ENCODE measurements around the gene CSK. TPM values are rescaled to one million over a fixed set of nuclear protein-coding genes. Genes with fewer than 3 reads are reported as not detected.

CSK gene
- total and polyA plus RNA-seq, 2 of the 8 experiments (the other 6 are each of a cell fraction or from before 2014, with no cell fraction given) = 13.7 to 50.2 TPM

DNA sequence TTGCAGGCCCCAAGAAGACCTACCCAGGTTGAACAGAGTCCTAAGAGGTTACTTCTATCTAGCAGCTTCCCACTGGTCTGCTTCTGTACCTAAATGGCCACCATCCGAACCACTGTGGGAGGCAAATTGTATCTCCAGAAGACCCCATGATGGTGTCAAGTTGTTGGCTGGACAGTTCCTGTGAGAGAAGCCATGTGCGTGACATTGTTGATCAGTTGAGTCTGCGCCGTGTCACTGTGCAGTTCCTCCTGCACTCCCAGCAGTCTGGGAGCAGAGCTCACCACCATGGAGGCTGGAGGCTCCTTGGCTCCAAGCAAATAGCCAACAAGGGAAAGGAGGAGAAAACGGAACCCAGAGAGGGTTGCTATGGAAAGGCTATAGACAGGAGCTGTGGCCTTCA, 49.0 kb upstream of the CSK start:
- Histone ChIP-seq H3K4me3 (ENCODE audit: extremely low read depth in 1 of 4, insufficient read depth in 2 of 4, low read depth in 3 of 4, low read length in 4 of 4) (no peak overlapping the region), H2BK15ac (ENCODE audit: low read length) (no peak overlapping the region), H3K23me2 (ENCODE audit: low read depth, low read length) (no peaks in the 10 kb centered on the region), H3K36me3 (ENCODE audit: control insufficient read depth in 2 of 4, insufficient read depth in 4 of 4, low read length in 3 of 4) (no peaks in the 10 kb centered on the region), H2BK120ac (replicated peaks; ENCODE audit: low read depth, low read length) (no peak overlapping the region), H3K56ac (replicated peaks; ENCODE audit: insufficient read length, low read depth, low read length) (no peak overlapping the region), H3K23ac (ENCODE audit: insufficient read length) (no peak overlapping the region), H3K79me2 (ENCODE audit: control insufficient read depth in 1 of 2, insufficient read depth in 2 of 2, low read length in 2 of 2) (no peaks in the 10 kb centered on the region), H3K79me1 (ENCODE audit: low read depth, low read length) (no peaks in the 10 kb centered on the region), H4K5ac (ENCODE audit: insufficient read length, low read depth, low read length) (no peak overlapping the region), H4K91ac (replicated peaks; ENCODE audit: insufficient read length, low read length) (no peak overlapping the region), H3K4me2 (ENCODE audit: insufficient read depth in 1 of 2, low read depth in 2 of 2, low read length in 2 of 2) (no peak overlapping the region), H4K8ac (ENCODE audit: extremely low read depth, insufficient read depth, low read length) (no peak overlapping the region), H3K9me3 (ENCODE audit: insufficient read depth in 2 of 2, low read depth in 1 of 2, low read length in 1 of 2) (no peaks in the 10 kb centered on the region; a peak in 1 of 4 replicates), H3K14ac (ENCODE audit: insufficient read length) (no peak overlapping the region), H2AK5ac (ENCODE audit: low read depth, low read length) (no peak overlapping the region), H3K4ac (replicated peaks; ENCODE audit: insufficient read length, low read depth, low read length) (no peak overlapping the region), H2BK12ac (ENCODE audit: low read depth, low read length) (no peak overlapping the region), H2BK5ac (ENCODE audit: low read depth, low read length) (no peak overlapping the region), H3K27ac (ENCODE audit: low read depth, low read length) (no peak overlapping the region), H3K18ac (ENCODE audit: extremely low read depth, low read length) (no peak overlapping the region), H3K4me1 (replicated peaks in 1 of 4; ENCODE audit: control insufficient read depth in 3 of 4, insufficient read depth in 4 of 4, low read length in 3 of 4) (no peaks in the 10 kb centered on the region), H4K20me1 (replicated peaks in 1 of 2; ENCODE audit: control insufficient read depth in 1 of 2, insufficient read depth in 2 of 2, low read length in 2 of 2) (no peaks in the 10 kb centered on the region), H2AFZ (ENCODE audit: low read length) (no peak overlapping the region), H3K27me3 (replicated peaks in 1 of 4; ENCODE audit: control insufficient read depth in 3 of 4, extremely low read depth in 1 of 4, insufficient read depth in 3 of 4, low read length in 3 of 4) (peaks cover under 1 to 2% (median 2%) of the 10 kb centered on the region in 4 experiments; a peak in 6 of 7 replicates), H2BK20ac (ENCODE audit: low read length) (no peak overlapping the region), H3K9ac (replicated peaks in 1 of 4; ENCODE audit: extremely low read depth in 1 of 4, low read depth in 3 of 4, low read length in 3 of 4) (no peak overlapping the region)
- ChIA-PET POLR2A (ENCODE audit: partially characterized antibody) (interaction anchor here (0.9 kb wide), 1 partner anchor 28 kb away, joined by 5 read pairs; no protein-coding TSS in a partner anchor), CTCF (ENCODE audit: partially characterized antibody) (interaction anchor here (0.7 to 1.2 kb wide), 5 partner anchors 18 to 38 kb away, joined by 3 to 5 read pairs (median 4); no protein-coding TSS in a partner anchor)
- DNase-seq (ENCODE audit: low read depth in 1 of 2, low spot score in 2 of 2) (no peak), FAIRE-seq (no peak)
- 82% methylated on average over 5 of the region's 5 CpGs; no CpG with 5 or more reads in 1 of the 2 experiments for WGBS, 2 experiments (ENCODE audit: extremely low coverage in 1 of 2, insufficient coverage in 1 of 2, insufficient read length in 1 of 2, insufficient replicate concordance in 2 of 2, low coverage in 1 of 2, low lambda C conversion rate in 2 of 2, missing lambda C conversion rate in 1 of 2)
- TF ChIP-seq GABPA (IDR thresholded peaks at IDR 0.05; ENCODE audit: borderline replicate concordance, insufficient read depth, low read length) (no peak), RFX5 (IDR thresholded peaks at IDR 0.05; ENCODE audit: borderline replicate concordance, low read depth, low read length) (no peak), POLR2A (IDR thresholded peaks at IDR 0.05; ENCODE audit: control extremely low read depth in 1 of 2, low read depth in 2 of 2, low read length in 2 of 2) (no peak), HDAC2 (IDR thresholded peaks at IDR 0.05; ENCODE audit: borderline replicate concordance in 1 of 2, low read depth in 2 of 2, low read length in 2 of 2) (no peak), SIRT6 (IDR thresholded peaks at IDR 0.05; ENCODE audit: low read length) (no peak), SAP30 (IDR thresholded peaks at IDR 0.05; ENCODE audit: insufficient read depth, insufficient replicate concordance, low read length) (no peak), CREB1 (IDR thresholded peaks at IDR 0.05) (no peak), RBBP5 (IDR thresholded peaks at IDR 0.05; ENCODE audit: borderline replicate concordance, low read depth, low read length) (no peak), SIN3A (conservative IDR thresholded peaks at IDR 0.05 in 1 of 2, IDR thresholded peaks at IDR 0.05 in 1 of 2; ENCODE audit: low read depth in 1 of 2, low read length in 2 of 2) (no peak), EGR1 (IDR thresholded peaks at IDR 0.05; ENCODE audit: borderline replicate concordance, low read depth, low read length) (no peak), SP2 (IDR thresholded peaks at IDR 0.05; ENCODE audit: low read length) (no peak)
- TF ChIP-seq, protein P1, sequence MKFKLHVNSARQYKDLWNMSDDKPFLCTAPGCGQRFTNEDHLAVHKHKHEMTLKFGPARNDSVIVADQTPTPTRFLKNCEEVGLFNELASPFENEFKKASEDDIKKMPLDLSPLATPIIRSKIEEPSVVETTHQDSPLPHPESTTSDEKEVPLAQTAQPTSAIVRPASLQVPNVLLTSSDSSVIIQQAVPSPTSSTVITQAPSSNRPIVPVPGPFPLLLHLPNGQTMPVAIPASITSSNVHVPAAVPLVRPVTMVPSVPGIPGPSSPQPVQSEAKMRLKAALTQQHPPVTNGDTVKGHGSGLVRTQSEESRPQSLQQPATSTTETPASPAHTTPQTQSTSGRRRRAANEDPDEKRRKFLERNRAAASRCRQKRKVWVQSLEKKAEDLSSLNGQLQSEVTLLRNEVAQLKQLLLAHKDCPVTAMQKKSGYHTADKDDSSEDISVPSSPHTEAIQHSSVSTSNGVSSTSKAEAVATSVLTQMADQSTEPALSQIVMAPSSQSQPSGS (IDR thresholded peaks at IDR 0.05; ENCODE audit: low read length) = no peak
